Measurements from ENCODE around the gene PSMB5.
A peak's percentile ranks its signal among the peaks of the same experiment; 100 is the strongest.

DNA sequence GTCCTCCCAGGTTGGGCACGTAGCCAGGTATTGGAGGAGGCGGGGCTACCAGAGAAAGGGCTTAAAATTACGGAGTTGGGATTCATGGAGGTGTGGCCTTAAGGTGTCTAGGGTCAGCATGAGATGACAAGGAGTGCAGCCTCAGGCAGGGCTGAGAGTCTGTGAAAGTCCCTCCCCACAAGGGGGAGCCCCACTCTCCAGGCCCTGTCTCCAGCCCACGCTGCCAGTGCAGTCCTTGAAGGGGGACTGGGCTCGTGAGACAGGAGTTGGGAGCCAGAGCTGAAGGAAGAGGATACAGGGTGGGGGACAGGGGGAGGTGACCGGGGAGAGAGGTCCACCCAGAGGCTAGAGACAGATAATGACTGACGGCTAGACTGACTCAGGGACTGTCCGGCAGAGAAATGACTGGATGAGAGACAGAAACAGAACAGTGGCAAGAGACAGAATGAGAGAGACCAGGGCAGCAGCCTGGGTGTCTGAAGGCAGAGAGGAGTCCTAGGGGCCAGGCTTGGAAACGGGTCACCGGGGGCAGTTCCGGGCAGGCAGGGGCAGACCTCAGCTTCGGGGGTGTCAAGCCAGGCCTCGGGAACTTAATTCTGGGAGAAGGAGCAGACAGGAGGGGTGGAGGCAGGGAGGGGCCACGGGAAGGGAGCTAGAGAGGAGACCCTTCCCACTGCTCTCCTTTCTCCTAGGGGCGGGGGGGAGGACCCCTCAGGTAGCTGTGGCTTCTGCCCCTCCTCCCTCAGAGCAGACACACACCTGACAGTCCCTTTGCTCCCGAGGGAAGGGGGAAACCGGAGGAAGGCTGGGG is 21.6 kb upstream of the PSMB5 start:
- TF ChIP-seq EP300 (IDR thresholded peaks at IDR 0.05; ENCODE audit: low read depth in 2 of 2, low read length in 2 of 2), result peak in 1 of 2 experiments; percentile 32; a peak in 1 of 4 replicates
- 0 out of 2 replicates have a peak, but pooled peaks have one; percentile 37 for TF ChIP-seq EP300 (CRISPR knock-in tag; IDR thresholded peaks at IDR 0.05; ENCODE audit: borderline replicate concordance)
- TF ChIP-seq, protein P1, sequence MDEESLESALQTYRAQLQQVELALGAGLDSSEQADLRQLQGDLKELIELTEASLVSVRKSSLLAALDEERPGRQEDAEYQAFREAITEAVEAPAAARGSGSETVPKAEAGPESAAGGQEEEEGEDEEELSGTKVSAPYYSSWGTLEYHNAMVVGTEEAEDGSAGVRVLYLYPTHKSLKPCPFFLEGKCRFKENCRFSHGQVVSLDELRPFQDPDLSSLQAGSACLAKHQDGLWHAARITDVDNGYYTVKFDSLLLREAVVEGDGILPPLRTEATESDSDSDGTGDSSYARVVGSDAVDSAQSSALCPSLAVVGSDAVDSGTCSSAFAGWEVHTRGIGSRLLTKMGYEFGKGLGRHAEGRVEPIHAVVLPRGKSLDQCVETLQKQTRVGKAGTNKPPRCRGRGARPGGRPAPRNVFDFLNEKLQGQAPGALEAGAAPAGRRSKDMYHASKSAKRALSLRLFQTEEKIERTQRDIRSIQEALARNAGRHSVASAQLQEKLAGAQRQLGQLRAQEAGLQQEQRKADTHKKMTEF (CRISPR knock-in tag; IDR thresholded peaks at IDR 0.05), result peak; percentile 82; the same call in 1 of the 2 replicates
- TF ChIP-seq, protein P2, sequence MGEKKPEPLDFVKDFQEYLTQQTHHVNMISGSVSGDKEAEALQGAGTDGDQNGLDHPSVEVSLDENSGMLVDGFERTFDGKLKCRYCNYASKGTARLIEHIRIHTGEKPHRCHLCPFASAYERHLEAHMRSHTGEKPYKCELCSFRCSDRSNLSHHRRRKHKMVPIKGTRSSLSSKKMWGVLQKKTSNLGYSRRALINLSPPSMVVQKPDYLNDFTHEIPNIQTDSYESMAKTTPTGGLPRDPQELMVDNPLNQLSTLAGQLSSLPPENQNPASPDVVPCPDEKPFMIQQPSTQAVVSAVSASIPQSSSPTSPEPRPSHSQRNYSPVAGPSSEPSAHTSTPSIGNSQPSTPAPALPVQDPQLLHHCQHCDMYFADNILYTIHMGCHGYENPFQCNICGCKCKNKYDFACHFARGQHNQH (CRISPR knock-in tag; IDR thresholded peaks at IDR 0.05), result peak; percentile 55; the same call in 1 of the 2 replicates
- TF ChIP-seq, protein P3, sequence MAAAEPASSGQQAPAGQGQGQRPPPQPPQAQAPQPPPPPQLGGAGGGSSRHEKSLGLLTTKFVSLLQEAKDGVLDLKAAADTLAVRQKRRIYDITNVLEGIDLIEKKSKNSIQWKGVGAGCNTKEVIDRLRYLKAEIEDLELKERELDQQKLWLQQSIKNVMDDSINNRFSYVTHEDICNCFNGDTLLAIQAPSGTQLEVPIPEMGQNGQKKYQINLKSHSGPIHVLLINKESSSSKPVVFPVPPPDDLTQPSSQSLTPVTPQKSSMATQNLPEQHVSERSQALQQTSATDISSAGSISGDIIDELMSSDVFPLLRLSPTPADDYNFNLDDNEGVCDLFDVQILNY (CRISPR knock-in tag; conservative IDR thresholded peaks at IDR 0.05), result no peak
- TF ChIP-seq CEBPG (CRISPR knock-in tag; IDR thresholded peaks at IDR 0.05), result 0 out of 2 replicates have a peak, but pooled peaks have one; percentile 32
- TF ChIP-seq BHLHE40 (IDR thresholded peaks at IDR 0.05; ENCODE audit: low read length), result no peak
- no peak for TF ChIP-seq PHF5A (CRISPR knock-in tag; IDR thresholded peaks at IDR 0.05; ENCODE audit: low read depth, unreplicated experiment)
- no peak for TF ChIP-seq TCF7L2 (IDR thresholded peaks at IDR 0.05; ENCODE audit: low read depth, low read length)
